SK-N-SH treated with all-trans-retinoic acid at 6 μM for 48 hours (cell line): ENCODE data around the gene HES4.

Source experiments
- ATAC-seq: fragments of 200-7000 bp; cut with Tn5 transposase; 3 replicates; pipeline ENCODE4 v1.9.1; 2020; ENCODE audit warnings: mild to moderate bottlenecking, moderate library complexity
- ARNTL ChIP-seq: fragments of 450-650 bp; formaldehyde crosslinking; IDR thresholded peaks from 2 replicates; pipeline ENCODE4 v1.5.0; 2020; ENCODE audit warnings: low read depth, mild to moderate bottlenecking, moderate library complexity, borderline replicate concordance
- BACH2 ChIP-seq: fragments of 250-450 bp; sonication (Bioruptor Pico); IDR thresholded peaks from 2 replicates; pipeline ENCODE4 v1.9.0; 2021; ENCODE audit warnings: mild to moderate bottlenecking, borderline replicate concordance
- CREB5 ChIP-seq: fragments of 250-450 bp; sonication (Bioruptor Pico); IDR thresholded peaks from 2 replicates; pipeline ENCODE4 v1.5.1; 2020; ENCODE audit warnings: low read depth, mild to moderate bottlenecking, moderate library complexity
- CSDC2 ChIP-seq: fragments of 250-450 bp; sonication (Bioruptor Pico); IDR thresholded peaks from 2 replicates; pipeline ENCODE4 v1.5.0; 2020; ENCODE audit warnings: mild to moderate bottlenecking, moderate library complexity
- CSRNP3 ChIP-seq: fragments of 250-450 bp; sonication (Bioruptor Pico); IDR thresholded peaks from 2 replicates; pipeline ENCODE4 v1.5.1; 2021; ENCODE audit warnings: mild to moderate bottlenecking, moderate library complexity
- ESRRG ChIP-seq: fragments of 250-450 bp; sonication (Bioruptor Pico); IDR thresholded peaks from 2 replicates; pipeline ENCODE4 v1.6.1; 2021; ENCODE audit warnings: mild to moderate bottlenecking
- GLIS3 ChIP-seq: fragments of 250-450 bp; sonication (Bioruptor Pico); IDR thresholded peaks from 2 replicates; pipeline ENCODE4 v1.5.0; 2020; ENCODE audit warnings: mild to moderate bottlenecking, moderate library complexity
- OSR1 ChIP-seq: fragments of 250-450 bp; sonication (Bioruptor Pico); IDR thresholded peaks from 2 replicates; pipeline ENCODE4 v1.8.0; 2022; ENCODE audit warnings: moderate library complexity, mild to moderate bottlenecking, inconsistent platforms
- PATZ1 ChIP-seq: fragments of 250-450 bp; sonication (Bioruptor Pico); IDR thresholded peaks from 2 replicates; pipeline ENCODE4 v1.8.0; 2020; ENCODE audit warnings: mild to moderate bottlenecking, moderate library complexity, borderline replicate concordance
- POU6F1 ChIP-seq: fragments of 250-450 bp; sonication (Bioruptor Pico); IDR thresholded peaks from 2 replicates; pipeline ENCODE4 v1.8.0; 2021; ENCODE audit warnings: low read depth, mild to moderate bottlenecking, moderate library complexity, borderline replicate concordance
- PPARA ChIP-seq: fragments of 250-450 bp; sonication (Bioruptor Pico); IDR thresholded peaks from 2 replicates; pipeline ENCODE4 v1.5.0; 2020; ENCODE audit warnings: mild to moderate bottlenecking, borderline replicate concordance
- RARB ChIP-seq: fragments of 250-450 bp; sonication (Bioruptor Pico); IDR thresholded peaks from 2 replicates; pipeline ENCODE4 v1.8.0; 2021; ENCODE audit warnings: mild to moderate bottlenecking, moderate library complexity
- SNAI2 ChIP-seq: fragments of 250-450 bp; sonication (Bioruptor Pico); IDR thresholded peaks from 2 replicates; pipeline ENCODE4 v1.5.0; 2020; ENCODE audit warnings: mild to moderate bottlenecking, moderate library complexity
- TCF4 ChIP-seq: fragments of 250-450 bp; sonication (Bioruptor Pico); IDR thresholded peaks from 2 replicates; pipeline ENCODE4 v1.8.0; 2021; ENCODE audit warnings: mild to moderate bottlenecking, moderate library complexity, borderline replicate concordance
- TOX ChIP-seq: fragments of 250-450 bp; sonication (Bioruptor Pico); IDR thresholded peaks from 2 replicates; pipeline ENCODE4 v1.8.0; 2021; ENCODE audit warnings: mild to moderate bottlenecking, moderate library complexity, borderline replicate concordance
- TSHZ2 ChIP-seq: fragments of 250-450 bp; sonication (Bioruptor Pico); IDR thresholded peaks from 2 replicates; pipeline ENCODE4 v1.5.0; 2020; ENCODE audit warnings: mild to moderate bottlenecking, moderate library complexity
- ZC3H10 ChIP-seq: fragments of 250-450 bp; sonication (Bioruptor Pico); IDR thresholded peaks from 2 replicates; pipeline ENCODE4 v1.5.1; 2021; ENCODE audit warnings: mild to moderate bottlenecking, moderate library complexity
- ZFP3 ChIP-seq: fragments of 250-450 bp; sonication (Bioruptor Pico); IDR thresholded peaks from 2 replicates; pipeline ENCODE4 v1.5.0; 2020; ENCODE audit warnings: mild to moderate bottlenecking, moderate library complexity
- ZFP30 ChIP-seq: fragments of 450-650 bp; formaldehyde crosslinking; IDR thresholded peaks from 2 replicates; pipeline ENCODE4 v1.5.0; 2022; ENCODE audit warnings: mild to moderate bottlenecking, moderate library complexity
- ZNF565 ChIP-seq: fragments of 450-650 bp; formaldehyde crosslinking; conservative IDR thresholded peaks from 2 replicates; pipeline ENCODE4 v1.5.0; 2020; ENCODE audit warnings: low read depth, mild to moderate bottlenecking, moderate library complexity
- ZNF70 ChIP-seq: fragments of 450-650 bp; formaldehyde crosslinking; IDR thresholded peaks from 2 replicates; pipeline ENCODE4 v1.5.0; 2020; ENCODE audit warnings: mild to moderate bottlenecking, moderate library complexity
- ZNF8 ChIP-seq: fragments of 450-650 bp; formaldehyde crosslinking; IDR thresholded peaks from 2 replicates; pipeline ENCODE4 v1.5.0; 2020; ENCODE audit warnings: mild to moderate bottlenecking, moderate library complexity

Gene HES4

GRCh38 chr1:998745-998994 lies 1.2 kb downstream of the HES4 start:
- TF ChIP-seq TCF4 (CRISPR knock-in tag) (no peak), CREB5 (CRISPR knock-in tag) (no peak), CSRNP3 (CRISPR knock-in tag) (no peak), BACH2 (CRISPR knock-in tag) (no peak), RARB (CRISPR knock-in tag) (no peak), ARNTL (CRISPR knock-in tag) (no peak), ZNF8 (CRISPR knock-in tag) (no peak), ZNF70 (CRISPR knock-in tag) (no peak), POU6F1 (CRISPR knock-in tag) (no peak), TOX (no peak), TSHZ2 (CRISPR knock-in tag) (no peak), ZC3H10 (CRISPR knock-in tag) (no peak), PATZ1 (CRISPR knock-in tag) (no peak), ZNF565 (no peak), CSDC2 (no peak), ZFP3 (CRISPR knock-in tag) (no peak), PPARA (no peak), GLIS3 (no peak), ESRRG (CRISPR knock-in tag) (no peak), ZFP30 (CRISPR knock-in tag) (no peak)
- no peak for ATAC-seq

GRCh38 chr1:997993-998744 lies 1.7 kb downstream of the HES4 start:
- ATAC-seq: no peak
- TF ChIP-seq OSR1 (CRISPR knock-in tag) (no peak), CSRNP3 (CRISPR knock-in tag) (no peak), PATZ1 (CRISPR knock-in tag) (no peak), CREB5 (CRISPR knock-in tag) (no peak), TSHZ2 (CRISPR knock-in tag) (no peak), BACH2 (CRISPR knock-in tag) (no peak), TOX (no peak), SNAI2 (CRISPR knock-in tag) (no peak)
